ENCODE results near the gene DEDD2.

DEDD2 gene

GRCh38 chr19:42241279-42241678 lies 23.8 kb upstream of the DEDD2 start:
- Histone ChIP-seq H3K4me1 (ENCODE audit: insufficient read depth, low read length) (peaks cover 44% of the 10 kb centered on the region), H3K9ac (ENCODE audit: low read depth, low read length) (peak overlapping the region; percentile 82), H3K27me3 (ENCODE audit: insufficient read depth, low read length, poor library complexity) (no peaks in the 10 kb centered on the region), H3K9me3 (ENCODE audit: insufficient read depth, low read length, severe bottlenecking) (no peaks in the 10 kb centered on the region), H4K20me1 (ENCODE audit: insufficient read depth, low read length) (peaks cover 29% of the 10 kb centered on the region; the same call in 1 of the 2 replicates), H2AFZ (ENCODE audit: low read depth, low read length) (no peak overlapping the region), H3K27ac (ENCODE audit: low read length) (peak overlapping the region; percentile 94), H3K79me2 (ENCODE audit: insufficient read depth, low read length) (peaks cover 59% of the 10 kb centered on the region), H3K4me2 (ENCODE audit: insufficient read depth, low read length) (peak overlapping the region; percentile 97), H3K4me3 (ENCODE audit: low read depth in 1 of 2, low read length in 2 of 2) (peak overlapping the region; percentile 70 to 85), H3K36me3 (ENCODE audit: insufficient read depth, low read length) (peaks cover 36% of the 10 kb centered on the region)
- ATAC-seq (ENCODE audit: insufficient read depth, low read depth): no peak
- no peak for DNase-seq
- no peak for TF ChIP-seq CTCF (IDR thresholded peaks at IDR 0.05; ENCODE audit: borderline replicate concordance, extremely low read depth, low read length, poor library complexity, severe bottlenecking)
- no peak for TF ChIP-seq EZH2 (IDR thresholded peaks at IDR 0.05; ENCODE audit: borderline replicate concordance, low read depth, low read length, severe bottlenecking)

GRCh38 chr19:42239544-42240220 lies 22.2 kb upstream of the DEDD2 start:
- TF ChIP-seq EZH2 (IDR thresholded peaks at IDR 0.05; ENCODE audit: borderline replicate concordance, low read depth, low read length, severe bottlenecking) (no peak), CTCF (IDR thresholded peaks at IDR 0.05; ENCODE audit: borderline replicate concordance, extremely low read depth, low read length, poor library complexity, severe bottlenecking) (no peak)
- Histone ChIP-seq H3K4me1 (ENCODE audit: insufficient read depth, low read length) (peaks cover 35% of the 10 kb centered on the region), H3K4me3 (ENCODE audit: low read depth in 1 of 2, low read length in 2 of 2) (no peak overlapping the region), H4K20me1 (ENCODE audit: insufficient read depth, low read length) (peaks cover 42% of the 10 kb centered on the region; the same call in 1 of the 2 replicates), H3K79me2 (ENCODE audit: insufficient read depth, low read length) (peaks cover 71% of the 10 kb centered on the region), H3K36me3 (ENCODE audit: insufficient read depth, low read length) (peaks cover 52% of the 10 kb centered on the region), H3K4me2 (ENCODE audit: insufficient read depth, low read length) (peak overlapping the region; percentile 97), H3K9ac (ENCODE audit: low read depth, low read length) (0 out of 2 replicates have a peak overlapping the region, but pooled peaks have one; percentile 82), H2AFZ (ENCODE audit: low read depth, low read length) (no peak overlapping the region), H3K27ac (ENCODE audit: low read length) (no peak overlapping the region), H3K27me3 (ENCODE audit: insufficient read depth, low read length, poor library complexity) (no peaks in the 10 kb centered on the region), H3K9me3 (ENCODE audit: insufficient read depth, low read length, severe bottlenecking) (no peaks in the 10 kb centered on the region)
- DNase-seq (no peak), ATAC-seq (ENCODE audit: insufficient read depth, low read depth) (no peak)

- no peak for TF ChIP-seq EZH2 (IDR thresholded peaks at IDR 0.05; ENCODE audit: borderline replicate concordance, low read depth, low read length, severe bottlenecking)
- no peak for TF ChIP-seq CTCF (IDR thresholded peaks at IDR 0.05; ENCODE audit: borderline replicate concordance, extremely low read depth, low read length, poor library complexity, severe bottlenecking)
- H2AFZ ChIP-seq (ENCODE audit: low read depth, low read length): no peak overlapping the region
- no peak overlapping the region for H3K4me3 ChIP-seq (ENCODE audit: low read depth in 1 of 2, low read length in 2 of 2)
- H3K79me2 ChIP-seq (ENCODE audit: insufficient read depth, low read length): peaks cover 53% of the 10 kb centered on the region
- H3K9ac ChIP-seq (ENCODE audit: low read depth, low read length): no peak overlapping the region
- no peak for DNase-seq
- no peaks in the 10 kb centered on the region for H3K9me3 ChIP-seq (ENCODE audit: insufficient read depth, low read length, severe bottlenecking)
- ATAC-seq (ENCODE audit: insufficient read depth, low read depth): no peak
- no peaks in the 10 kb centered on the region for H3K27me3 ChIP-seq (ENCODE audit: insufficient read depth, low read length, poor library complexity)
- peaks cover 58% of the 10 kb centered on the region for H4K20me1 ChIP-seq (ENCODE audit: insufficient read depth, low read length)
- H3K36me3 ChIP-seq (ENCODE audit: insufficient read depth, low read length): peaks cover 90% of the 10 kb centered on the region
- no peak overlapping the region for H3K4me2 ChIP-seq (ENCODE audit: insufficient read depth, low read length)
- no peak overlapping the region for H3K27ac ChIP-seq (ENCODE audit: low read length)
- peaks cover 13% of the 10 kb centered on the region for H3K4me1 ChIP-seq (ENCODE audit: insufficient read depth, low read length)
Measured at GRCh38 chr19:42235181-42235580, 17.7 kb upstream of the DEDD2 start.

Measured in DND-41 (cell line).